Measurements from ENCODE around the gene ASTL.

The ASTL gene

GRCh38 chr2:96180521-96180920, 42.2 kb upstream of the ASTL start:
- no peak for DNase-seq (ENCODE audit: low spot score)
- in situ Hi-C loops (cut with MboI; ENCODE audit: low sequenced_read_pairs, unreplicated experiment), result no loop called here
- TF ChIP-seq CTCF (IDR thresholded peaks at IDR 0.05; ENCODE audit: borderline replicate concordance, control extremely low read depth, extremely low read depth, insufficient read depth, missing control alignments), result no peak

- DNase-seq (ENCODE audit: low spot score), result no peak
- in situ Hi-C loops (cut with MboI; ENCODE audit: low sequenced_read_pairs, unreplicated experiment), result no loop called here
- no peak for TF ChIP-seq CTCF (IDR thresholded peaks at IDR 0.05; ENCODE audit: borderline replicate concordance, control extremely low read depth, extremely low read depth, insufficient read depth, missing control alignments)
Observed at GRCh38 chr2:96180002-96180401, 41.7 kb upstream of the ASTL start.

- in situ Hi-C loops (cut with MboI; ENCODE audit: low sequenced_read_pairs, unreplicated experiment), result no loop called here
- no peak for DNase-seq (ENCODE audit: low spot score)
- TF ChIP-seq CTCF (IDR thresholded peaks at IDR 0.05; ENCODE audit: borderline replicate concordance, control extremely low read depth, extremely low read depth, insufficient read depth, missing control alignments), result no peak
Observed at GRCh38 chr2:96176661-96177060, 38.4 kb upstream of the ASTL start.

GRCh38 chr2:96175951-96176350, 37.6 kb upstream of the ASTL start:
- in situ Hi-C loops (cut with MboI; ENCODE audit: low sequenced_read_pairs, unreplicated experiment), result no loop called here
- peak; percentile 23 for DNase-seq (ENCODE audit: low spot score)
- no peak for TF ChIP-seq CTCF (IDR thresholded peaks at IDR 0.05; ENCODE audit: borderline replicate concordance, control extremely low read depth, extremely low read depth, insufficient read depth, missing control alignments)

- in situ Hi-C loops (cut with MboI; ENCODE audit: low sequenced_read_pairs, unreplicated experiment), result loop anchor here (5.0 kb wide), 1 partner anchor 37 kb away; the partner anchor contains the start of gene ASTL
- peak; percentile 79 for TF ChIP-seq CTCF (IDR thresholded peaks at IDR 0.05; ENCODE audit: borderline replicate concordance, control extremely low read depth, extremely low read depth, insufficient read depth, missing control alignments)
- peak; percentile 80 for DNase-seq (ENCODE audit: low spot score)
Observed at GRCh38 chr2:96174251-96175144, 36.2 kb upstream of the ASTL start.

GRCh38 chr2:96171831-96172230, 33.5 kb upstream of the ASTL start:
- no peak for TF ChIP-seq CTCF (IDR thresholded peaks at IDR 0.05; ENCODE audit: borderline replicate concordance, control extremely low read depth, extremely low read depth, insufficient read depth, missing control alignments)
- no peak for DNase-seq (ENCODE audit: low spot score)
- in situ Hi-C loops (cut with MboI; ENCODE audit: low sequenced_read_pairs, unreplicated experiment), result loop anchor here (5.0 kb wide), 1 partner anchor 35 kb away; the partner anchor contains the start of gene ASTL
